HEK293 (cell line): Measurements from ENCODE around the gene PSMD13.

Experiments used
- CTCF ChIA-PET: fragments of 350-600 bp; formaldehyde crosslinking; extraction: SDS; loops from one replicate; lab custom pipeline; 2021; ENCODE audit warnings: antibody characterized with exemption; lab: Yijun Ruan, JAX
- POLR2A ChIA-PET: fragments of 300-600 bp; formaldehyde crosslinking; extraction: SDS; loops from one replicate; lab custom pipeline; 2020; ENCODE audit warnings: antibody characterized with exemption, inconsistent platforms; lab: Yijun Ruan, JAX
- H3K27ac ChIP-seq: fragments of 200-500 bp; sonication (Bioruptor generic); 2 replicates; pipeline ENCODE4 v1.5.1; 2014; ENCODE audit warnings: low read depth, low read length, control low read depth, inconsistent platforms; ENCODE audit errors: extremely low read depth
- H3K36me3 ChIP-seq, 2 experiments: fragments of 200-500 bp in 1 of 2; sonication (Bioruptor generic) in 1 of 2; 1 replicate in 1 of 2; 2 replicates in 1 of 2; pipeline ENCODE4 v1.5.1; 2014 to 2017; ENCODE audit warnings: inconsistent platforms in 2 of 2, low read length in 2 of 2; ENCODE audit not compliant: control insufficient read depth in 2 of 2, insufficient read depth in 1 of 2
- H3K4me1 ChIP-seq: fragments of 200-500 bp; sonication (Bioruptor generic); 2 replicates; pipeline ENCODE4 v1.5.1; 2014; ENCODE audit warnings: mild to moderate bottlenecking, low read length, inconsistent platforms; ENCODE audit not compliant: control insufficient read depth, insufficient read depth
- H3K4me3 ChIP-seq: 2 replicates; pipeline ENCODE4 v1.5.1; 2011; ENCODE audit warnings: low read depth, mild to moderate bottlenecking, control low read depth, low read length, moderate library complexity
- H3K9me3 ChIP-seq: fragments of 200-500 bp; sonication (Bioruptor generic); 2 replicates; pipeline ENCODE4 v1.5.1; 2014; ENCODE audit warnings: low read depth, low read length, inconsistent platforms; ENCODE audit not compliant: control insufficient read depth, insufficient read depth
- GLIS2 ChIP-seq: fragments of 450-650 bp; formaldehyde crosslinking; IDR thresholded peaks from 2 replicates; pipeline ENCODE4 v1.5.1; 2016; ENCODE audit warnings: missing biosample characterization, missing genetic modification characterization
- PBX3 ChIP-seq: sonication (generic); formaldehyde crosslinking; IDR thresholded peaks from 2 replicates; pipeline ENCODE4 v1.8.1; 2022; ENCODE audit warnings: mild to moderate bottlenecking, moderate library complexity, missing genetic modification reagents
- PRDM1 ChIP-seq: fragments of 450-650 bp; formaldehyde crosslinking; IDR thresholded peaks from 2 replicates; pipeline ENCODE4; 2016; ENCODE audit warnings: missing biosample characterization, missing genetic modification characterization
- REST ChIP-seq: fragments of 450-650 bp; formaldehyde crosslinking; IDR thresholded peaks from 2 replicates; pipeline ENCODE4 v1.5.1; 2016; ENCODE audit warnings: missing biosample characterization, missing genetic modification characterization
- SCRT1 ChIP-seq: fragments of 450-650 bp; formaldehyde crosslinking; IDR thresholded peaks from 2 replicates; pipeline ENCODE4 v1.5.1; 2016; ENCODE audit warnings: missing biosample characterization, missing genetic modification characterization, borderline replicate concordance
- SP7 ChIP-seq: fragments of 450-650 bp; formaldehyde crosslinking; IDR thresholded peaks from 2 replicates; pipeline ENCODE4 v1.5.1; 2016; ENCODE audit warnings: missing biosample characterization, missing genetic modification characterization
- YY1 ChIP-seq: fragments of 450-650 bp; formaldehyde crosslinking; IDR thresholded peaks from 2 replicates; pipeline ENCODE4 v1.5.1; 2018; ENCODE audit warnings: missing biosample characterization, missing genetic modification characterization
- ZBTB1 ChIP-seq: fragments of 450-650 bp; formaldehyde crosslinking; IDR thresholded peaks from 2 replicates; pipeline ENCODE4 v1.5.1; 2016; ENCODE audit warnings: missing biosample characterization, missing genetic modification characterization
- ZBTB10 ChIP-seq: fragments of 450-650 bp; formaldehyde crosslinking; IDR thresholded peaks from 2 replicates; pipeline ENCODE4 v1.5.1; 2016; ENCODE audit warnings: missing biosample characterization, missing genetic modification characterization
- ZBTB17 ChIP-seq: fragments of 450-650 bp; formaldehyde crosslinking; IDR thresholded peaks from 2 replicates; pipeline ENCODE4 v1.5.1; 2016; ENCODE audit warnings: missing biosample characterization, missing genetic modification characterization
- ZBTB44 ChIP-seq: fragments of 450-650 bp; IDR thresholded peaks from 2 replicates; pipeline ENCODE4 v1.5.1; 2018; ENCODE audit warnings: missing biosample characterization, mild to moderate bottlenecking, missing genetic modification characterization
- ZFP69B ChIP-seq: fragments of 450-650 bp; formaldehyde crosslinking; IDR thresholded peaks from 2 replicates; pipeline ENCODE4 v1.5.1; 2016; ENCODE audit warnings: missing biosample characterization, missing genetic modification characterization
- ZNF112 ChIP-seq: fragments of 450-650 bp; formaldehyde crosslinking; IDR thresholded peaks from 2 replicates; pipeline ENCODE4 v1.5.0; 2017; ENCODE audit warnings: missing biosample characterization, missing genetic modification characterization
- ZNF398 ChIP-seq: fragments of 450-650 bp; formaldehyde crosslinking; IDR thresholded peaks from 2 replicates; pipeline ENCODE4 v1.5.1; 2017; ENCODE audit warnings: missing biosample characterization, missing genetic modification characterization
- ZNF416 ChIP-seq: fragments of 450-650 bp; formaldehyde crosslinking; IDR thresholded peaks from 2 replicates; pipeline ENCODE4 v1.5.1; 2016; ENCODE audit warnings: missing biosample characterization, missing genetic modification characterization
- ZNF423 ChIP-seq: fragments of 450-650 bp; formaldehyde crosslinking; IDR thresholded peaks from 2 replicates; pipeline ENCODE4 v1.5.1; 2016; ENCODE audit warnings: missing biosample characterization, missing genetic modification characterization
- ZNF48 ChIP-seq: fragments of 450-650 bp; formaldehyde crosslinking; IDR thresholded peaks from 2 replicates; pipeline ENCODE4 v1.5.1; 2016; ENCODE audit warnings: missing biosample characterization, missing genetic modification characterization
- ZNF544 ChIP-seq: fragments of 450-650 bp; formaldehyde crosslinking; IDR thresholded peaks from 2 replicates; pipeline ENCODE4 v1.5.0; 2017; ENCODE audit warnings: missing biosample characterization, missing genetic modification characterization
- ZNF558 ChIP-seq: fragments of 450-650 bp; formaldehyde crosslinking; IDR thresholded peaks from 2 replicates; pipeline ENCODE4 v1.5.1; 2016; ENCODE audit warnings: missing biosample characterization, missing genetic modification characterization
- ZNF626 ChIP-seq: fragments of 450-650 bp; sonication (Bioruptor Pico); formaldehyde crosslinking; IDR thresholded peaks from 2 replicates; pipeline ENCODE4 v1.5.1; 2018; ENCODE audit warnings: missing biosample characterization, missing genetic modification characterization, inconsistent platforms
- ZNF677 ChIP-seq: fragments of 450-650 bp; IDR thresholded peaks from 2 replicates; pipeline ENCODE4 v1.5.0; 2018; ENCODE audit warnings: missing biosample characterization, mild to moderate bottlenecking, missing genetic modification characterization, moderate library complexity
- ZNF701 ChIP-seq: fragments of 450-650 bp; formaldehyde crosslinking; IDR thresholded peaks from 2 replicates; pipeline ENCODE4 v1.5.1; 2016; ENCODE audit warnings: missing biosample characterization, missing genetic modification characterization
- ZNF785 ChIP-seq: fragments of 450-650 bp; formaldehyde crosslinking; IDR thresholded peaks from 2 replicates; pipeline ENCODE4 v1.5.1; 2016; ENCODE audit warnings: missing biosample characterization, missing genetic modification characterization
- ZNF791 ChIP-seq: fragments of 450-650 bp; formaldehyde crosslinking; IDR thresholded peaks from 2 replicates; pipeline ENCODE4 v1.5.1; 2016; ENCODE audit warnings: missing biosample characterization, missing genetic modification characterization
- ZNF792 ChIP-seq: fragments of 450-650 bp; formaldehyde crosslinking; IDR thresholded peaks from 2 replicates; pipeline ENCODE4 v1.5.1; 2016; ENCODE audit warnings: missing biosample characterization, missing genetic modification characterization

PSMD13 gene

GRCh38 chr11:296171-297050 is 59.6 kb downstream of the PSMD13 start:
- POLR2A ChIA-PET = no interaction called here
- Histone ChIP-seq H3K9me3 (no peaks in the 10 kb centered on the region), H3K27ac (no peak overlapping the region), H3K4me1 (no peaks in the 10 kb centered on the region), H3K4me3 (no peak overlapping the region), H3K36me3 (peaks cover 0 to 27% of the 10 kb centered on the region in 2 experiments; a peak in 1 of 3 replicates)
- CTCF ChIA-PET = no interaction called here
- TF ChIP-seq ZNF792 (no peak), PRDM1 (no peak), ZNF626 (tag by site-specific recombination) (no peak), YY1 (tag by site-specific recombination) (no peak), ZNF677 (tag by site-specific recombination) (no peak), ZNF791 (no peak), ZFP69B (tag by site-specific recombination) (no peak), ZNF112 (tag by site-specific recombination) (no peak), ZNF48 (no peak)

- no peak overlapping the region for H3K27ac ChIP-seq
- CTCF ChIA-PET = no interaction called here
- peaks cover 0 to 24% of the 10 kb centered on the region in 2 experiments; a peak in 1 of 3 replicates for H3K36me3 ChIP-seq
- no peaks in the 10 kb centered on the region for H3K4me1 ChIP-seq
- POLR2A ChIA-PET = no interaction called here
- no peak overlapping the region for H3K4me3 ChIP-seq
- no peaks in the 10 kb centered on the region for H3K9me3 ChIP-seq
- TF ChIP-seq ZBTB1 (tag by site-specific recombination) (no peak), ZNF398 (tag by site-specific recombination) (no peak), ZBTB10 (tag by site-specific recombination) (no peak), PBX3 (CRISPR knock-in tag) (no peak), GLIS2 (tag by site-specific recombination) (no peak), REST (no peak), ZNF416 (no peak), SCRT1 (no peak), ZNF112 (tag by site-specific recombination) (no peak), ZNF423 (tag by site-specific recombination) (no peak), SP7 (tag by site-specific recombination) (no peak), ZBTB44 (no peak), ZNF701 (tag by site-specific recombination) (no peak), ZBTB17 (tag by site-specific recombination) (no peak), ZNF785 (tag by site-specific recombination) (no peak), ZNF558 (tag by site-specific recombination) (no peak), ZNF544 (tag by site-specific recombination) (no peak)
These were observed 60.3 kb downstream of the PSMD13 start for GRCh38 chr11:297051-297585.
